ENCODE measurements around the gene CTDNEP1. TPM values are rescaled to one million over a fixed set of nuclear protein-coding genes. Genes with fewer than 3 reads are reported as not detected.

The CTDNEP1 gene
- polyA plus RNA-seq, 2 of the 4 experiments (the other 2 are of a cell fraction): 145 to 161 TPM

- FAIRE-seq: no peak
- peak; percentile 78 to 83 for DNase-seq (ENCODE audit: low read depth in 1 of 2, low spot score in 1 of 2)
- Histone ChIP-seq H3K4me3 (peak overlapping the region; percentile 99), H3K27ac (peak overlapping the region; percentile 98 to 100), H3K9me3 (no peaks in the 10 kb centered on the region), H3K4me2 (peak overlapping the region; percentile 69), H3K4me1 (peaks cover 52% of the 10 kb centered on the region)
- CTCF ChIA-PET: interaction anchor here (1.1 to 17.3 kb wide), 5 partner anchors 16 to 192 kb away, joined by 3 to 169 read pairs (median 6); partner anchors contain the start of genes ACADVL and DLG4
- POLR2A ChIA-PET: interaction anchor here (0.6 to 6.9 kb wide), 5 partner anchors 14 to 192 kb away, joined by 3 to 63 read pairs (median 5); partner anchors contain the start of genes ACADVL, CTDNEP1, DLG4 and ELP5
- ATAC-seq: peak; percentile 2 to 13; a peak in 5 of 6 replicates
- TF ChIP-seq PBX3 (IDR thresholded peaks at IDR 0.05) (peak; percentile 81), CHD2 (IDR thresholded peaks at IDR 0.05; ENCODE audit: low read length, partially characterized antibody) (peak; percentile 5), JUN (IDR thresholded peaks at IDR 0.05) (peak; percentile 39 to 92; a peak in 4 of 5 replicates), MYC (IDR thresholded peaks at IDR 0.05; ENCODE audit: borderline replicate concordance, low read length) (0 out of 2 replicates have a peak, but pooled peaks have one; percentile 74), GATA3 (IDR thresholded peaks at IDR 0.05; ENCODE audit: borderline replicate concordance) (no peak), BCL3 (IDR thresholded peaks at IDR 0.05) (peak; percentile 81), POLR2A (IDR thresholded peaks at IDR 0.05; ENCODE audit: low read length) (no peak; the same call in 1 of the 2 replicates), PHF8 (IDR thresholded peaks at IDR 0.05; ENCODE audit: borderline replicate concordance, low read depth) (peak; percentile 64; the same call in 1 of the 2 replicates), MAX (IDR thresholded peaks at IDR 0.05) (peak; percentile 71)
- WGBS (ENCODE audit: missing lambda C conversion rate): 4% methylated on average over 5 of the region's 73 CpGs
Observed at GRCh38 chr17:7237761-7238419, 13.6 kb downstream of the CTDNEP1 start.

DNA sequence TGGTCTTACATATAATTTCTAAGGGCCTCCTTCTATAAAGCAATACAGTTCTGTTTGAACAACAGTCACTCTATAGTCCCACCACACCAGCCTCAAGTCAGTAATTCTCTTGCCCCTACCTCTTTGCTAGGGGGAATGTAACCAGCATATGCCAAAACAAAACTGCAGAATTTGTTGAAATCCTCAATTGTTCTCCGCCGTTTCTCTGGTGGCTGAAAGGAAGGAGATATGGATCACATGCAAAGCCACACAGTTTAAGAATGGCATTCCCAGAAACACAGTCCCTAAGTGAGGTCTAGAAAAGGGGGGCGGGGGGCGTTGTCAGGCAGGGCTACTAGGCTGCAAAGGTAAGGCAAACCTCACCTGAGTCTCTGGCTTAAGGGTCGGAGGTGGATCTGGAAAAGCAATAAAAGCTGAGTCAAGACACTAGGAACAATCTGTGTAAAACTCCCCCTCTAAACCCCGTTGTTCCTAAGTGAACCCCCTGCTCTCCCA, 14.2 kb downstream of the CTDNEP1 start:
- no peak for FAIRE-seq
- 42% methylated on average over 6 of the region's 6 CpGs for WGBS (ENCODE audit: missing lambda C conversion rate)

GRCh38 chr17:7236808-7237207, 14.7 kb downstream of the CTDNEP1 start:
- DNase-seq (ENCODE audit: low read depth in 1 of 2, low spot score in 1 of 2) (no peak), FAIRE-seq (no peak), ATAC-seq (no peak)
- Histone ChIP-seq H3K9me3 (no peaks in the 10 kb centered on the region), H3K4me2 (peak overlapping the region; percentile 69), H3K4me3 (peak overlapping the region; percentile 99; the same call in 2 of the 3 replicates), H3K4me1 (peaks cover 60% of the 10 kb centered on the region), H3K27ac (peak overlapping the region in 1 of 2 experiments; percentile 98; a peak in 4 of 6 replicates)
- POLR2A ChIA-PET: interaction anchor here (6.9 kb wide), 1 partner anchor 17 kb away, joined by 63 read pairs; the partner anchor contains the start of genes ACADVL and DLG4
- TF ChIP-seq FOXS1 (CRISPR knock-in tag; IDR thresholded peaks at IDR 0.05) (no peak), HOXB5 (CRISPR knock-in tag; IDR thresholded peaks at IDR 0.05) (no peak), EHMT2 (IDR thresholded peaks at IDR 0.05; ENCODE audit: low read depth) (no peak), EP300 (IDR thresholded peaks at IDR 0.05) (no peak), CHD2 (IDR thresholded peaks at IDR 0.05; ENCODE audit: low read length, partially characterized antibody) (no peak), SREBF2 (IDR thresholded peaks at IDR 0.05) (no peak), MAX (IDR thresholded peaks at IDR 0.05) (no peak), PHF8 (IDR thresholded peaks at IDR 0.05; ENCODE audit: borderline replicate concordance, low read depth) (no peak), POLR2AphosphoS2 (conservative IDR thresholded peaks at IDR 0.05; ENCODE audit: low read length) (no peak), CEBPB (IDR thresholded peaks at IDR 0.05) (no peak), ZC3H11A (IDR thresholded peaks at IDR 0.05) (no peak), SMC3 (IDR thresholded peaks at IDR 0.05) (no peak), ESRRA (IDR thresholded peaks at IDR 0.05; ENCODE audit: borderline replicate concordance, low read length) (no peak), FOSB (CRISPR knock-in tag; IDR thresholded peaks at IDR 0.05) (no peak)
- TF ChIP-seq, protein P1, sequence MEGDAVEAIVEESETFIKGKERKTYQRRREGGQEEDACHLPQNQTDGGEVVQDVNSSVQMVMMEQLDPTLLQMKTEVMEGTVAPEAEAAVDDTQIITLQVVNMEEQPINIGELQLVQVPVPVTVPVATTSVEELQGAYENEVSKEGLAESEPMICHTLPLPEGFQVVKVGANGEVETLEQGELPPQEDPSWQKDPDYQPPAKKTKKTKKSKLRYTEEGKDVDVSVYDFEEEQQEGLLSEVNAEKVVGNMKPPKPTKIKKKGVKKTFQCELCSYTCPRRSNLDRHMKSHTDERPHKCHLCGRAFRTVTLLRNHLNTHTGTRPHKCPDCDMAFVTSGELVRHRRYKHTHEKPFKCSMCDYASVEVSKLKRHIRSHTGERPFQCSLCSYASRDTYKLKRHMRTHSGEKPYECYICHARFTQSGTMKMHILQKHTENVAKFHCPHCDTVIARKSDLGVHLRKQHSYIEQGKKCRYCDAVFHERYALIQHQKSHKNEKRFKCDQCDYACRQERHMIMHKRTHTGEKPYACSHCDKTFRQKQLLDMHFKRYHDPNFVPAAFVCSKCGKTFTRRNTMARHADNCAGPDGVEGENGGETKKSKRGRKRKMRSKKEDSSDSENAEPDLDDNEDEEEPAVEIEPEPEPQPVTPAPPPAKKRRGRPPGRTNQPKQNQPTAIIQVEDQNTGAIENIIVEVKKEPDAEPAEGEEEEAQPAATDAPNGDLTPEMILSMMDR (IDR thresholded peaks at IDR 0.05): no peak
- CTCF ChIA-PET: interaction anchor here (1.1 to 17.3 kb wide), 8 partner anchors 15 to 191 kb away, joined by 3 to 169 read pairs (median 5); partner anchors contain the start of genes ACADVL and DLG4
- 91% methylated on average over 6 of the region's 6 CpGs for WGBS (ENCODE audit: missing lambda C conversion rate)

More for the DNA sequence above, 14.2 kb downstream of the CTDNEP1 start:
- Histone ChIP-seq H3K9me3 (no peaks in the 10 kb centered on the region), H3K4me3 (peak overlapping the region; percentile 99), H3K4me2 (peak overlapping the region; percentile 69), H3K4me1 (peaks cover 58% of the 10 kb centered on the region), H3K27ac (peak overlapping the region; percentile 98 to 100)
- DNase-seq (ENCODE audit: low read depth in 1 of 2, low spot score in 1 of 2) (no peak), ATAC-seq (no peak)
- CTCF ChIA-PET: interaction anchor here (1.1 to 17.3 kb wide), 7 partner anchors 15 to 192 kb away, joined by 3 to 169 read pairs (median 6); partner anchors contain the start of genes ACADVL and DLG4
- POLR2A ChIA-PET: interaction anchor here (0.6 to 6.9 kb wide), 4 partner anchors 14 to 192 kb away, joined by 3 to 63 read pairs (median 6); partner anchors contain the start of genes ACADVL, CTDNEP1, DLG4 and ELP5
- TF ChIP-seq FOXS1 (CRISPR knock-in tag; IDR thresholded peaks at IDR 0.05) (no peak), CHD2 (IDR thresholded peaks at IDR 0.05; ENCODE audit: low read length, partially characterized antibody) (peak; percentile 9)
